Mucosa of rectum (tissue), 2 donors: Measurements from ENCODE around the gene ADGRL2.

Experiments
- H3K27ac ChIP-seq, 2 donors: one replicate each; pipeline ENCODE4 v1.7.0; 2013; ENCODE audit warnings: inconsistent platforms in 2 of 2, low read depth in 2 of 2, low read length in 2 of 2
- H3K27me3 ChIP-seq, 2 donors: one replicate each; pipeline ENCODE4 v1.7.0; 2013; ENCODE audit warnings: low read length in 2 of 2; ENCODE audit not compliant: control insufficient read depth in 2 of 2, insufficient read depth in 2 of 2
- H3K36me3 ChIP-seq, 2 donors: one replicate each; pipeline ENCODE4 v1.7.0; 2013; ENCODE audit warnings: low read length in 2 of 2; ENCODE audit not compliant: control insufficient read depth in 2 of 2, insufficient read depth in 2 of 2
- H3K4me1 ChIP-seq, 2 donors: one replicate each; pipeline ENCODE4 v1.7.0; 2013; ENCODE audit warnings: low read length in 2 of 2, mild to moderate bottlenecking in 1 of 2; ENCODE audit not compliant: control insufficient read depth in 2 of 2, insufficient read depth in 2 of 2
- H3K4me3 ChIP-seq, 2 donors: one replicate each; pipeline ENCODE4 v1.7.0; 2013; ENCODE audit warnings: low read length in 2 of 2
- H3K9ac ChIP-seq, 2 donors: one replicate each; pipeline ENCODE4 v1.7.0; 2013; ENCODE audit warnings: low read length in 2 of 2, low read depth in 1 of 2, mild to moderate bottlenecking in 1 of 2
- H3K9me3 ChIP-seq, 2 donors: one replicate each; pipeline ENCODE4 v1.7.0; 2013; ENCODE audit warnings: low read length in 2 of 2; ENCODE audit not compliant: control insufficient read depth in 2 of 2
- donor health status: healthy.
- donor health status: Normal muscosa, but diverticular disease.

The ADGRL2 gene

GRCh38 chr1:81805537-81806431 lies 5.0 kb downstream of the ADGRL2 start:
- no peak overlapping the region for H3K27ac ChIP-seq
- H3K4me3 ChIP-seq: no peak overlapping the region
- peaks cover 8 to 37% of the 10 kb centered on the region in 2 donors for H3K27me3 ChIP-seq
- H3K9ac ChIP-seq: no peak overlapping the region
- no peaks in the 10 kb centered on the region for H3K36me3 ChIP-seq
- H3K9me3 ChIP-seq: no peaks in the 10 kb centered on the region
- H3K4me1 ChIP-seq: peaks cover 0 to 14% of the 10 kb centered on the region in 2 donors

- peaks cover 0 to 10% of the 10 kb centered on the region in 2 donors for H3K4me1 ChIP-seq
- H3K36me3 ChIP-seq: no peaks in the 10 kb centered on the region
- H3K4me3 ChIP-seq: no peak overlapping the region
- peaks cover 8 to 37% of the 10 kb centered on the region in 2 donors for H3K27me3 ChIP-seq
- H3K9me3 ChIP-seq: no peaks in the 10 kb centered on the region
- H3K27ac ChIP-seq: no peak overlapping the region
- H3K9ac ChIP-seq: no peak overlapping the region
Measured at GRCh38 chr1:81806432-81806770, 5.7 kb downstream of the ADGRL2 start.

- no peaks in the 10 kb centered on the region for H3K4me1 ChIP-seq
Measured at GRCh38 chr1:81808760-81809159, 8.0 kb downstream of the ADGRL2 start.

GRCh38 chr1:81809808-81810207 lies 9.1 kb downstream of the ADGRL2 start:
- H3K4me1 ChIP-seq: no peaks in the 10 kb centered on the region
- H3K4me3 ChIP-seq: no peak overlapping the region
- no peak overlapping the region for H3K27ac ChIP-seq

More at GRCh38 chr1:81808760-81809159, 8.0 kb downstream of the ADGRL2 start:
- Histone ChIP-seq H3K9ac (no peak overlapping the region), H3K27ac (no peak overlapping the region), H3K36me3 (no peaks in the 10 kb centered on the region), H3K4me3 (no peak overlapping the region), H3K9me3 (no peaks in the 10 kb centered on the region), H3K27me3 (peaks cover 4 to 25% of the 10 kb centered on the region in 2 donors)

GRCh38 chr1:81811757-81812371 lies 11.1 kb downstream of the ADGRL2 start:
- no peak overlapping the region for H3K27ac ChIP-seq
- H3K9ac ChIP-seq: no peak overlapping the region
- no peaks in the 10 kb centered on the region for H3K4me1 ChIP-seq
- H3K9me3 ChIP-seq: no peaks in the 10 kb centered on the region
- no peak overlapping the region for H3K4me3 ChIP-seq
- H3K36me3 ChIP-seq: no peaks in the 10 kb centered on the region
- H3K27me3 ChIP-seq: peaks cover 0 to 8% of the 10 kb centered on the region in 2 donors

More at GRCh38 chr1:81809808-81810207, 9.1 kb downstream of the ADGRL2 start:
- H3K9ac ChIP-seq: no peak overlapping the region
- peaks cover 0 to 17% of the 10 kb centered on the region in 2 donors for H3K27me3 ChIP-seq
- no peaks in the 10 kb centered on the region for H3K9me3 ChIP-seq
- no peaks in the 10 kb centered on the region for H3K36me3 ChIP-seq

GRCh38 chr1:81812712-81813111 lies 12.0 kb downstream of the ADGRL2 start:
- H3K27me3 ChIP-seq: peaks cover 0 to 5% of the 10 kb centered on the region in 2 donors
- no peak overlapping the region for H3K27ac ChIP-seq
- no peak overlapping the region for H3K4me3 ChIP-seq
- no peak overlapping the region for H3K9ac ChIP-seq
- no peaks in the 10 kb centered on the region for H3K9me3 ChIP-seq
- H3K4me1 ChIP-seq: no peaks in the 10 kb centered on the region
- H3K36me3 ChIP-seq: no peaks in the 10 kb centered on the region

- no peak overlapping the region for H3K9ac ChIP-seq
- H3K36me3 ChIP-seq: no peaks in the 10 kb centered on the region
- H3K27ac ChIP-seq: no peak overlapping the region
- H3K27me3 ChIP-seq: peaks cover 0 to 3% of the 10 kb centered on the region in 2 donors
- H3K9me3 ChIP-seq: no peaks in the 10 kb centered on the region
- no peaks in the 10 kb centered on the region for H3K4me1 ChIP-seq
- no peak overlapping the region for H3K4me3 ChIP-seq
Measured at GRCh38 chr1:81813691-81814090, 13.0 kb downstream of the ADGRL2 start.

- Histone ChIP-seq H3K27ac (no peak overlapping the region), H3K9me3 (no peaks in the 10 kb centered on the region), H3K4me1 (no peaks in the 10 kb centered on the region), H3K4me3 (no peak overlapping the region), H3K27me3 (no peaks in the 10 kb centered on the region), H3K9ac (no peak overlapping the region), H3K36me3 (no peaks in the 10 kb centered on the region)
Measured at GRCh38 chr1:81819613-81820012, 18.9 kb downstream of the ADGRL2 start.

GRCh38 chr1:81820765-81821164 lies 20.0 kb downstream of the ADGRL2 start:
- no peak overlapping the region for H3K9ac ChIP-seq
- H3K4me3 ChIP-seq: no peak overlapping the region
- H3K27me3 ChIP-seq: no peaks in the 10 kb centered on the region
- H3K27ac ChIP-seq: no peak overlapping the region
- no peaks in the 10 kb centered on the region for H3K4me1 ChIP-seq
- no peaks in the 10 kb centered on the region for H3K9me3 ChIP-seq
- H3K36me3 ChIP-seq: no peaks in the 10 kb centered on the region

GRCh38 chr1:81823082-81823481 lies 22.3 kb downstream of the ADGRL2 start:
- no peaks in the 10 kb centered on the region for H3K36me3 ChIP-seq
- no peak overlapping the region for H3K9ac ChIP-seq
- no peak overlapping the region for H3K4me3 ChIP-seq
- no peaks in the 10 kb centered on the region for H3K4me1 ChIP-seq
- H3K27me3 ChIP-seq: no peaks in the 10 kb centered on the region
- no peak overlapping the region for H3K27ac ChIP-seq
- H3K9me3 ChIP-seq: no peaks in the 10 kb centered on the region
